ENCODE measurements around the gene IP6K2.

IP6K2 gene

GRCh38 chr3:48641396-48641795 lies 75.6 kb downstream of the IP6K2 start:
- Histone ChIP-seq H3K9ac (no peak overlapping the region), H3K27ac (no peak overlapping the region), H3K27me3 (ENCODE audit: insufficient read depth, low read depth) (no peaks in the 10 kb centered on the region), H3K4me3 (IDR thresholded peaks at IDR 0.05; ENCODE audit: insufficient read depth, low read depth, low read length) (no peak overlapping the region), H3K79me2 (ENCODE audit: insufficient read depth, low read depth) (no peaks in the 10 kb centered on the region), H2AFZ (ENCODE audit: low read depth) (no peak overlapping the region), H3K36me3 (ENCODE audit: insufficient read depth) (no peaks in the 10 kb centered on the region), H3K4me2 (no peak overlapping the region), H3K4me1 (ENCODE audit: low read depth, poor library complexity, severe bottlenecking) (no peaks in the 10 kb centered on the region), H4K20me1 (ENCODE audit: insufficient read depth) (no peaks in the 10 kb centered on the region)
- no peak for TF ChIP-seq CTCF (conservative IDR thresholded peaks at IDR 0.05; ENCODE audit: low read depth, low read length)

GRCh38 chr3:48639944-48640606 lies 76.9 kb downstream of the IP6K2 start:
- Histone ChIP-seq H3K27me3 (ENCODE audit: insufficient read depth, low read depth) (no peaks in the 10 kb centered on the region), H4K20me1 (ENCODE audit: insufficient read depth) (no peaks in the 10 kb centered on the region), H3K4me2 (no peak overlapping the region), H2AFZ (ENCODE audit: low read depth) (no peak overlapping the region), H3K36me3 (ENCODE audit: insufficient read depth) (no peaks in the 10 kb centered on the region), H3K4me1 (ENCODE audit: low read depth, poor library complexity, severe bottlenecking) (no peaks in the 10 kb centered on the region), H3K4me3 (IDR thresholded peaks at IDR 0.05; ENCODE audit: insufficient read depth, low read depth, low read length) (no peak overlapping the region), H3K79me2 (ENCODE audit: insufficient read depth, low read depth) (no peaks in the 10 kb centered on the region), H3K27ac (no peak overlapping the region), H3K9ac (no peak overlapping the region)
- TF ChIP-seq CTCF (conservative IDR thresholded peaks at IDR 0.05; ENCODE audit: low read depth, low read length) = no peak
